Hepatocyte (in vitro differentiated cells): ENCODE results near the gene CRAMP1.

Source experiments
- CTCF ChIP-seq: fragments of 200-600 bp; sonication (generic); IDR thresholded peaks from 2 replicates; pipeline ENCODE4 v1.5.1; 2016; ENCODE audit warnings: antibody characterized with exemption, mild to moderate bottlenecking; ENCODE audit not compliant: poor library complexity
- EZH2 ChIP-seq: fragments of 200-600 bp; sonication (generic); IDR thresholded peaks from 2 replicates; pipeline ENCODE4 v1.6.1; 2016; ENCODE audit warnings: antibody characterized with exemption, mild to moderate bottlenecking, borderline replicate concordance
- EZH2phosphoT487 ChIP-seq: fragments of 200-600 bp; sonication (generic); IDR thresholded peaks from one replicate; pipeline ENCODE4 v1.6.1; 2018; ENCODE audit warnings: antibody characterized with exemption, mild to moderate bottlenecking, low read depth, moderate library complexity; ENCODE audit not compliant: unreplicated experiment, severe bottlenecking

- TF ChIP-seq CTCF = no peak
- TF ChIP-seq EZH2 = no peak
- TF ChIP-seq EZH2phosphoT487 = no peak
These were observed 78.7 kb downstream of the CRAMP1 start for GRCh38 chr16:1690810-1691209.
